Measurements from ENCODE around the gene SHKBP1. TPM values are rescaled to one million over a fixed set of nuclear protein-coding genes. Genes with fewer than 3 reads are reported as not detected.

The SHKBP1 gene
- total RNA-seq: 10 to 100 TPM; 25.8 to 42.9 (median 34.1) TPM

- H3K27me3 ChIP-seq: no peaks in the 10 kb centered on the region
- TF ChIP-seq POLR2A (IDR thresholded peaks at IDR 0.05) (peak; percentile 51), CTCF (IDR thresholded peaks at IDR 0.05) (no peak), POLR2AphosphoS5 (IDR thresholded peaks at IDR 0.05) (peak in 2 of 3 donors; percentile 61 to 77)
- H3K27ac ChIP-seq: peak within 1 kb of the TSS; percentile 77 to 79
- H3K36me3 ChIP-seq: no peaks in the 10 kb centered on the region
- DNase-seq (ENCODE audit: low spot score in 2 of 2): peak; percentile 90 to 94
- H3K9me3 ChIP-seq: no peaks in the 10 kb centered on the region
- no peaks in the 10 kb centered on the region for H3K4me1 ChIP-seq
- peak within 1 kb of the TSS; percentile 82 to 90 (median 85) for H3K4me3 ChIP-seq
- intact Hi-C loops (cut with DNase I; ENCODE audit: low total_unique reads): no loop called here
Observed at GRCh38 chr19:40576585-40577451, at the start of gene SHKBP1. Gene SHKBP1, plus strand, starts transcription at chr19:40576873. Its CDS starts 27 bp downstream, at chr19:40576900.

GRCh38 chr19:40528078-40528477 is 48.6 kb upstream of the SHKBP1 start:
- Histone ChIP-seq H3K27me3 (no peaks in the 10 kb centered on the region), H3K4me3 (no peak overlapping the region), H3K36me3 (no peaks in the 10 kb centered on the region), H3K27ac (no peak overlapping the region), H3K9me3 (no peaks in the 10 kb centered on the region), H3K4me1 (peaks cover 4 to 5% of the 10 kb centered on the region in 2 donors)
- no peak for DNase-seq (ENCODE audit: low spot score in 2 of 2)
- no peak for TF ChIP-seq POLR2AphosphoS5 (IDR thresholded peaks at IDR 0.05)
- no peak for TF ChIP-seq CTCF (IDR thresholded peaks at IDR 0.05)
- TF ChIP-seq POLR2A (IDR thresholded peaks at IDR 0.05): no peak
- intact Hi-C loops (cut with DNase I; ENCODE audit: low total_unique reads): no loop called here

- Histone ChIP-seq H3K4me3 (peak overlapping the region in 1 of 3 donors; percentile 82), H3K27ac (no peak overlapping the region), H3K27me3 (no peaks in the 10 kb centered on the region), H3K9me3 (no peaks in the 10 kb centered on the region), H3K36me3 (no peaks in the 10 kb centered on the region), H3K4me1 (peaks cover 4 to 5% of the 10 kb centered on the region in 2 donors)
- DNase-seq (ENCODE audit: low spot score in 2 of 2): no peak
- intact Hi-C loops (cut with DNase I; ENCODE audit: low total_unique reads): no loop called here
- TF ChIP-seq POLR2AphosphoS5 (IDR thresholded peaks at IDR 0.05) (no peak), POLR2A (IDR thresholded peaks at IDR 0.05) (no peak), CTCF (IDR thresholded peaks at IDR 0.05) (no peak)
Observed at GRCh38 chr19:40528533-40529092, 48.1 kb upstream of the SHKBP1 start.

GRCh38 chr19:40529093-40529954 is 47.3 kb upstream of the SHKBP1 start:
- DNase-seq (ENCODE audit: low spot score in 2 of 2): peak; percentile 77 to 86
- Histone ChIP-seq H3K9me3 (peaks cover 0 to 6% of the 10 kb centered on the region in 2 donors), H3K27ac (peak overlapping the region; percentile 45 to 61), H3K4me1 (peaks cover 4 to 5% of the 10 kb centered on the region in 2 donors), H3K4me3 (peak overlapping the region; percentile 45 to 82 (median 55)), H3K27me3 (no peaks in the 10 kb centered on the region), H3K36me3 (no peaks in the 10 kb centered on the region)
- TF ChIP-seq POLR2AphosphoS5 (IDR thresholded peaks at IDR 0.05) (no peak), POLR2A (IDR thresholded peaks at IDR 0.05) (no peak), CTCF (IDR thresholded peaks at IDR 0.05) (peak; percentile 82 to 96 (median 95))
- intact Hi-C loops (cut with DNase I; ENCODE audit: low total_unique reads): no loop called here
